ENCODE results near the gene CCDC117. TPM values are rescaled to one million over a fixed set of nuclear protein-coding genes. Genes with fewer than 3 reads are reported as not detected.
"Not testable (repeated sequence)": the region's sequence is repeated elsewhere in the genome, so short reads cannot be mapped to it uniquely, and the experiment has no call there.

CCDC117 gene
- total RNA-seq, 1 donor from 2014 or later: 16.2 TPM

DNA sequence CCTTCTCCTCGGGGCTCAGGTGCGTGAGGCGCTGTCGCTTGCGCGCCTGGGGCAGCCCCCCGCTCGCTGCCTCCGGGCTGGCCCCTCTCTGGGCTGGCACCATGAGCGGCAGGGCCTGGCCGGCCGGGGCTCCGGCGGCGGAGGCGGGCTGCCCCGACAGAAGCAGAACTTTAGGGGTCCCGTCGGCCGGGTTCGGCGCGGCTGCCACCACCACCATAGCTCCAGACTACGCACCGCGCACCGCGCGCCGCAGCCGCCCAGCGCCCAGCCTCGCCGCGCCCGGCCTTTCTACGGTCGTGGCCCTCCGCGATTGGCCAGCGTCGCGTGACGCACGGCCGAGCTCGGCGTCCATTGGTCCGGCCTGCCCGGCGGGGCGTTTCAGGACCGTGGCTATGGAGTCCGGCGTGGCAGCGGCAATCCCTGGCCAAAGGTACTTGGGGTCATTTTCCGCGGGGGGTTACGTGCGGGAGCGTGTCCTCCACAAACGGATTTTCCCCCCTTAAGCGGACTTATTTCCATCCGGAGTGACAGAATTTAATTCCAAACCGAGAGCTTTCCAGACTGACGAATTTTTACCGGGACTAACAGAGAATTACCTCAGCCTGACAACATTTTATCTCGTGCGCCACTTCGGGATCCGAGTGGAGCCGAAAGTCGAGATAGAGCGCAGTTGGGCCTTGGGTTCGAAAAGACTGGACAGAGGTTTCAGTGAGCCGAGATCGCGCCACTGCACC, 28.0 kb downstream of the CCDC117 start, which contains the start of gene XBP1:
Gene XBP1, minus strand, starts transcription at position 262 of the 734 bp plus-strand sequence.
- H3K9me3 ChIP-seq (ENCODE audit: control insufficient read depth in 3 of 3, low read length in 3 of 3): no peaks in the 10 kb centered on the region
- H3K4me3 ChIP-seq (ENCODE audit: low read length in 3 of 3): peak within 1 kb of the TSS; percentile 68 to 93 (median 84)
- H3K4me1 ChIP-seq (ENCODE audit: control insufficient read depth in 3 of 3, insufficient read depth in 3 of 3, low read length in 3 of 3): peaks cover 13 to 22% (median 17%) of the 10 kb centered on the region in 3 donors
- H3K27ac ChIP-seq (ENCODE audit: low read depth, low read length): peak within 1 kb of the TSS; percentile 99
- H3K9ac ChIP-seq (ENCODE audit: low read depth in 1 of 3, low read length in 3 of 3): peak within 1 kb of the TSS; percentile 95 to 98 (median 96)
- peaks cover 14 to 21% (median 16%) of the 10 kb centered on the region in 3 donors for H3K36me3 ChIP-seq (ENCODE audit: control insufficient read depth in 3 of 3, insufficient read depth in 3 of 3, low read length in 3 of 3)
- no peaks in the 10 kb centered on the region for H3K27me3 ChIP-seq (ENCODE audit: control insufficient read depth in 3 of 3, insufficient read depth in 3 of 3, low read length in 3 of 3)

DNA sequence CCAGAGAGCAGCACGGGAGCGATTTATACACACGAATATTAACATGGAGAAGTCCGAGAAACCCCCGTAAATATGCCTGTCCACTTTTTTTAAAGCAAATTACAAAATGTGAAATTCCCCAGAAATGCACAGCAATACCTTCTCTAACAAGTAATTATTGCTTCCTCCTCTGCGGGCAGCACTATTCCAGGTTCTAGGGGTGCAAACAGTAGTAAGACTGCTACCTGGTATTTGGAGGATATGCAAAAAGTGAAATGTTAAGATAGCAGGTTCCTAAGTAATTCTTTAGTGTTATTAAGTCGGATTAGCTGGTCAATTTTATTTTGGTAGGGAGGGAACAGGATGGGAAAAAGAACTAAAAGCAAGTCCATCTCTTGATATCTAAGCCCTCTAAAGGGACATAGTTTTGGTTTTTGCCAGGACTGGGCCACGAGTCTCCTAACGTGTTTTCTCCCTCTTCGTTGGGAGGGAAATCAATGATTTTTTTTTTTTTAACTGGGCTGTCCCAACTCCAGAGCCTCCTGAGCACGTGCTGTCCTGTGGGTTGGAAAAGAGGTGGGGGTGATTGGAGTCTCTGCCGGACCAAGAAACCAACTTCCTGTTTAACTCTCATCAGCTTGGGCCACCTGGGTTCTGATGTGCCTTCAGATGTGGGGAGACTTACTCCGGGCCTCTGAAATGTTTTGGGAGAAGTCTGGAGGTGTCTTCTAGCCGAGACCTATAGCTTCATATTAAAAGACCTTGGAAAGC, 29.5 kb downstream of the CCDC117 start:
- H3K4me1 ChIP-seq (ENCODE audit: control insufficient read depth in 3 of 3, insufficient read depth in 3 of 3, low read length in 3 of 3): peaks cover 9 to 22% (median 17%) of the 10 kb centered on the region in 3 donors
- H3K36me3 ChIP-seq (ENCODE audit: control insufficient read depth in 3 of 3, insufficient read depth in 3 of 3, low read length in 3 of 3): peaks cover under 1 to 5% (median 2%) of the 10 kb centered on the region in 3 donors
- peak overlapping the region in 2 of 3 donors; percentile 25 to 40 for H3K9ac ChIP-seq (ENCODE audit: low read depth in 1 of 3, low read length in 3 of 3)
- peak overlapping the region in 1 of 3 donors; percentile 15 for H3K4me3 ChIP-seq (ENCODE audit: low read length in 3 of 3)
- no peak overlapping the region for H3K27ac ChIP-seq (ENCODE audit: low read depth, low read length)
- no peaks in the 10 kb centered on the region for H3K9me3 ChIP-seq (ENCODE audit: control insufficient read depth in 3 of 3, low read length in 3 of 3)
- H3K27me3 ChIP-seq (ENCODE audit: control insufficient read depth in 3 of 3, insufficient read depth in 3 of 3, low read length in 3 of 3): no peaks in the 10 kb centered on the region

DNA sequence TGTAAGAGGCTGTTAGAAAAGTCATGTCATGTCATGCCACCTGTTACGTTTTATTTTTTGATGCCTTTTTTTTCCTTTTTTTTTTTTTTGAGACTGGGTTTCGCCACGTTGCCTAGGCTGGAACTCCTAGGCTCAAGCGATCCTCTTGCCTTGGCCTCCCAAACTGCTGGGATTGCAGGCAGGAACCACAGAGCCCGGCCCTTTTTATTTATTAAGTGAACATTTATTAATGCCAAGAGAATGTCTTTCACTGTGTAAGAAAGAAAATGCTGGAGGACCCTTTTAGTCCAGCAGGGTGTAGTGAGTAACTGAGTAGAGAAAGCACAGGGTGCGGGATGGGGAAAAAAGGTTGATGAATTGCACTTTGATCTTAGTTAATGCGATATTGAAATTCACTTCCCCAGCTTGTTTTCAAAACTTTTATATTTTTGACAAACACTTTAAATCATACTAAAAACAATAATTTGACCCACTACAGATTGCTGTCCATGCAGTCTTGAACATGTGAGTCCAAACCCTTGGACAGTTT, 30.2 kb downstream of the CCDC117 start:
- Histone ChIP-seq H3K9me3 (ENCODE audit: control insufficient read depth in 3 of 3, low read length in 3 of 3) (no peaks in the 10 kb centered on the region), H3K36me3 (ENCODE audit: control insufficient read depth in 3 of 3, insufficient read depth in 3 of 3, low read length in 3 of 3) (no peaks in the 10 kb centered on the region), H3K4me1 (ENCODE audit: control insufficient read depth in 3 of 3, insufficient read depth in 3 of 3, low read length in 3 of 3) (peaks cover 9 to 22% (median 17%) of the 10 kb centered on the region in 3 donors), H3K4me3 (ENCODE audit: low read length in 3 of 3) (peak overlapping the region in 1 of 3 donors; percentile 15), H3K27me3 (ENCODE audit: control insufficient read depth in 3 of 3, insufficient read depth in 3 of 3, low read length in 3 of 3) (no peaks in the 10 kb centered on the region), H3K9ac (ENCODE audit: low read depth in 1 of 3, low read length in 3 of 3) (peak overlapping the region in 1 of 3 donors; percentile 25), H3K27ac (ENCODE audit: low read depth, low read length) (no peak overlapping the region)

DNA sequence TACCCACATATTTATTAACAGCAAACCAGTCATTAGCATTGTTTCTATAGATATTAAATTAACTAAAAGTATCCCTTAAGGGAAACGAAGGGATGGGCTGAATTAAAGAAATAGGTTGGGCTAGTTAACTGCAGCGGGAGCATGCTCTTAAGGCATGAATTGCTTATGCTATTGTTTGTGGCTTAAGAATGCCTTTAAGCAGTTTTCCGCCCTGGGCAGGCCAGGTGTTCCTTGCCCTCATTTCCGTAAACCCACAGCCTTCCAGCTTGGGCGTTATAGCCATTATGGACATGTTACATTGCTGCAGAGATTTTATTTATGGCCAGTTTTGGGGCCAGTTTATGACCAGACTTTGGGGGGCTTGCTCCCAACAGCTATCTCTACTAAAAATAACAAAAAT, 32.9 kb downstream of the CCDC117 start:
- not testable (repeated sequence) for H3K4me1 ChIP-seq (ENCODE audit: control insufficient read depth in 3 of 3, insufficient read depth in 3 of 3, low read length in 3 of 3); H3K9ac ChIP-seq (ENCODE audit: low read depth in 1 of 3, low read length in 3 of 3); H3K27me3 ChIP-seq (ENCODE audit: control insufficient read depth in 3 of 3, insufficient read depth in 3 of 3, low read length in 3 of 3); H3K27ac ChIP-seq (ENCODE audit: low read depth, low read length); H3K36me3 ChIP-seq (ENCODE audit: control insufficient read depth in 3 of 3, insufficient read depth in 3 of 3, low read length in 3 of 3); H3K9me3 ChIP-seq (ENCODE audit: control insufficient read depth in 3 of 3, low read length in 3 of 3); H3K4me3 ChIP-seq (ENCODE audit: low read length in 3 of 3)

DNA sequence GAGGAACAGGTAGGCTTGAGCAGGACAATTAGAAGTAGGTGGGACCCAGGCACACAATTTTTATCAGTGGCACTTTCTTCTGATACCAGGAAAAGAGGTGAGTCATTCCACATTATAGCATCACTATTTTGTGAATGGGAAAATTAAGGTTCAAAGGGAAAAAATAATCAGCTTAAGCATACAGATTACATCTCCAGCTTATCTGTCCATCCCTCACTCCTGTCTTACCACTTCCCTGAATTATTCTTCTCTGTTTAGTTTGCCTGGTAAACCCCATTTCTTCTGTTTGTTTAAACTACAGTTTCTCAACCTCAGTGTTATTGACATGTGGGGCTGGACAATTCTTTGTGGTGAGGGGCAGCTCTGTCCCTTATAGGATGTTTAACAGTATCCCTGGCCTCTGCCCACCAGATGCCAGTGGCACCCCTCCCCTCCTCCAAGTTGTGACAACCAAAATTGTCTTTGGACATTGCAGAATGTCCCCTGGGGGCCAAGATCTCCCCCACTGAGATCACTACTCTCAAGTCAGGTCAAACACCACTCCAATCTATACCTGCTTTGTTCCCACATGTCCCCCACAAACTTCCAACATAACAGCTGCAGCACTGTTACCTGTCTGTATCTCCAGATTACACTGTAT, 36.3 kb downstream of the CCDC117 start:
- Histone ChIP-seq H3K4me3 (ENCODE audit: low read length in 3 of 3) (no peak overlapping the region), H3K9me3 (ENCODE audit: control insufficient read depth in 3 of 3, low read length in 3 of 3) (no peaks in the 10 kb centered on the region), H3K4me1 (ENCODE audit: control insufficient read depth in 3 of 3, insufficient read depth in 3 of 3, low read length in 3 of 3) (peaks cover 3 to 16% (median 8%) of the 10 kb centered on the region in 3 donors)

DNA sequence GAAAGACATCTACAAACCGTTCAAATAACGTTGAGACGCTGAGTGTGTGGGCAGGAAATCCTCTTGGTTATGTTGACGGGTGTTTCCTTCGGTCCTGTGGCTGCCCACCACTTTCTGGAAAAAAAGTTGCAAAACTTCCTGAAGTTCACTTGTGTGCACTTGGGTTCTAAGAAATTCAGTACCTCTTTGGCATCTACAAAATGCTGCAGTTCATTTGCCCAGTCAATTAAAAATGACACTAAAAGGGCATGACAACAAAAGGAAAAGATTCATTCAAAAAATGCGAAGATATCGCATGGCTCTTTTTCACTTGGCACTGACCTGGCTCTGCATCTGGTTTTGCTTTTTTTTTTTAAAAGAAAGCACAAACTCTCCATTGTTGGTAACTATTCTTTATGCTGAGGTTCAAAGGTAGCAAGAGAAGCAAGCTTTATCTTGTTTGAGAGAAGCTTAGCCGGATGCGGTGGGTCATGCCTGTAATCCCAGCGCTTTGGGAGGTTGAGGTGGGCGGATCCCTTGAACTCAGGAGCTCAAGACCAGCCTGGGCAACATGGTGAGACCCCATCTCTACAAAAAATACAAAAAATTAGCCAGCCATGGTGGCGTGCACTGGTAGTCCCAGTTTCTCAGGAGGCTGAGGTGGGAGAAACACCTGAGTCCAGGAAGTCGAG, 38.5 kb downstream of the CCDC117 start:
- Histone ChIP-seq H3K4me3 (ENCODE audit: low read length in 3 of 3) (peak overlapping the region in 1 of 3 donors; percentile 40), H3K9ac (ENCODE audit: low read depth in 1 of 3, low read length in 3 of 3) (no peak overlapping the region), H3K27ac (ENCODE audit: low read depth, low read length) (peak overlapping the region; percentile 58), H3K4me1 (ENCODE audit: control insufficient read depth in 3 of 3, insufficient read depth in 3 of 3, low read length in 3 of 3) (peaks cover 5 to 19% (median 13%) of the 10 kb centered on the region in 3 donors), H3K9me3 (ENCODE audit: control insufficient read depth in 3 of 3, low read length in 3 of 3) (no peaks in the 10 kb centered on the region), H3K27me3 (ENCODE audit: control insufficient read depth in 3 of 3, insufficient read depth in 3 of 3, low read length in 3 of 3) (no peaks in the 10 kb centered on the region), H3K36me3 (ENCODE audit: control insufficient read depth in 3 of 3, insufficient read depth in 3 of 3, low read length in 3 of 3) (peaks cover 0 to 4% (median 0%) of the 10 kb centered on the region in 3 donors)

More for the DNA sequence above, 36.3 kb downstream of the CCDC117 start:
- no peak overlapping the region for H3K27ac ChIP-seq (ENCODE audit: low read depth, low read length)
- H3K9ac ChIP-seq (ENCODE audit: low read depth in 1 of 3, low read length in 3 of 3): no peak overlapping the region
- no peaks in the 10 kb centered on the region for H3K27me3 ChIP-seq (ENCODE audit: control insufficient read depth in 3 of 3, insufficient read depth in 3 of 3, low read length in 3 of 3)
- peaks cover 0 to 4% (median 0%) of the 10 kb centered on the region in 3 donors for H3K36me3 ChIP-seq (ENCODE audit: control insufficient read depth in 3 of 3, insufficient read depth in 3 of 3, low read length in 3 of 3)

DNA sequence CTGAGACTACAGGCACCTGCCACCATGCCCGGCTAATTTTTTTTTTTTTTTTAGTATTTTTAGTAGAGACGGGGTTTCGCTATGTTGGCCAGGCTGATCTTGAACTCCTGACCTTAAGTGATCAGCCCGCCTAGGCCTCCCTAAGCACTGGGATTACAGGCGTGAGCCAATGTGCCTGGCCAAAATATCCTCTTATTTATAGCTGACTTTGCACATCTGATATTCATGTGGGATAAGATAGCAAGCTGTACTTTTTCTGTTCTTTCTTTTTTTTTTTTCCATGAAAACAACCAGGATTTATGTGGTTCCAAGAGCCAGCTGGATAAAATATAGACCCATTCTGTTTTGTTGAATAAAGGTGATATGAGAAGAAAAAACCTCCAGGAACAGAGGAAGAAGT, 40.0 kb downstream of the CCDC117 start:
- H3K4me3 ChIP-seq (ENCODE audit: low read length in 3 of 3): no peak overlapping the region
- H3K4me1 ChIP-seq (ENCODE audit: control insufficient read depth in 3 of 3, insufficient read depth in 3 of 3, low read length in 3 of 3): peaks cover 5 to 19% (median 13%) of the 10 kb centered on the region in 3 donors
- H3K9me3 ChIP-seq (ENCODE audit: control insufficient read depth in 3 of 3, low read length in 3 of 3): no peaks in the 10 kb centered on the region
- H3K27me3 ChIP-seq (ENCODE audit: control insufficient read depth in 3 of 3, insufficient read depth in 3 of 3, low read length in 3 of 3): no peaks in the 10 kb centered on the region
- H3K9ac ChIP-seq (ENCODE audit: low read depth in 1 of 3, low read length in 3 of 3): no peak overlapping the region
- peaks cover 0 to 4% (median 0%) of the 10 kb centered on the region in 3 donors for H3K36me3 ChIP-seq (ENCODE audit: control insufficient read depth in 3 of 3, insufficient read depth in 3 of 3, low read length in 3 of 3)
- peak overlapping the region; percentile 40 for H3K27ac ChIP-seq (ENCODE audit: low read depth, low read length)

DNA sequence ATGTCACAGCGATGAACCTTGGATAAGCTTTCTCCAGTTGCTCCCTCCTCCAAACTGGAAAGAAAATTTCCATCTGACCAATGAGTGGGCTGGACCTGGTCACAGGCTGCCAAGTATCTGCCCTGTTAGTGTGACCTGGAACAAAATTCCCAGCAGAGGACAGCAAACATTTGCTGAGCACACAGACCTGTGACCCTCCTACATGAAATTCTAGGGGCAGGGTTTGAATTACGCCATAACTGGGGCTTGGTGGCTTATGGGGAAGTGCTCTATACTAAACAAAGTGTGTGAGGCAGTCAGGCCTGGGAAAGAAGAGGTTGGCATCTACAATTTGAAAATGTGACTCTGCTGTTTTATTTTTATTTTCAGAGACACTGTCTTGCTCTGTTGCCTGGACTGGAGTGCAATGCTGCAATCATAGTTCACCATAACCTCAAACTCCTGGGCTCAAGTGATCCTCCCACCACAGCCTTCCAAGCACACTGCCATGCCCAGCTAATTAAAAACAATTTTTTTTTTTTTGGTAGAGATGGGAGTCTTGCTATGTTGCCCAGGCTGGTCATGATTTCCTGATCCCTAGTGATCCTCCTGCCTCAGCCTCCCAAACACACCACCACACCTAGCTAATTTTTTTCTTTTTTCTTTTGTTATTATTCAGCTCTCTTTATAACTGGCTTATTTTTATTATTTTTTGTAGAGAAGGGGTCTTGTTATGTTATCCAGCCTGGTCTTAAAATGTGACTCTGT, 41.5 kb downstream of the CCDC117 start:
- Histone ChIP-seq H3K9ac (ENCODE audit: low read depth in 1 of 3, low read length in 3 of 3) (no peak overlapping the region), H3K4me1 (ENCODE audit: control insufficient read depth in 3 of 3, insufficient read depth in 3 of 3, low read length in 3 of 3) (peaks cover 15 to 32% (median 22%) of the 10 kb centered on the region in 3 donors), H3K4me3 (ENCODE audit: low read length in 3 of 3) (no peak overlapping the region), H3K27ac (ENCODE audit: low read depth, low read length) (peak overlapping the region; percentile 40), H3K36me3 (ENCODE audit: control insufficient read depth in 3 of 3, insufficient read depth in 3 of 3, low read length in 3 of 3) (no peaks in the 10 kb centered on the region), H3K9me3 (ENCODE audit: control insufficient read depth in 3 of 3, low read length in 3 of 3) (no peaks in the 10 kb centered on the region), H3K27me3 (ENCODE audit: control insufficient read depth in 3 of 3, insufficient read depth in 3 of 3, low read length in 3 of 3) (no peaks in the 10 kb centered on the region)

DNA sequence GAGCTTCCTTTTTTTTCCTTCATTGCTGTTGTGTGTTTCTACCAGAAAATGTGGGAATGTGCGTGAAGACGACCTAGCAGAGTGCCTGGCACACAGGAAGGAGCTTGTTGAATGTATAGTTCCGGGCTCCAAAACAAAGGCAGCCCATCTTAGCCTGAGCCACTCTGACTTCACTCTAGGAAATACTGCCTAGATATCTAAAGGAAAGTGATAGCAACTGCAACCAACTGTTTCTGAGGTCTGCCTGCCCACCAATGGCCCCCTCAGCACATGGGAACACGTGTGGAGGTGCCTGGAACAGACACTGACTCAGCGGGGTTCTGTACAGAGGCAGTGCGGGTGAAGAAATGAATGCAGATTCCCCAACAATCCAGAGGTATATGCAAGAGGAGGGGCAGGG, 42.6 kb downstream of the CCDC117 start:
- Histone ChIP-seq H3K36me3 (ENCODE audit: control insufficient read depth in 3 of 3, insufficient read depth in 3 of 3, low read length in 3 of 3) (no peaks in the 10 kb centered on the region), H3K4me3 (ENCODE audit: low read length in 3 of 3) (no peak overlapping the region), H3K9me3 (ENCODE audit: control insufficient read depth in 3 of 3, low read length in 3 of 3) (no peaks in the 10 kb centered on the region), H3K9ac (ENCODE audit: low read depth in 1 of 3, low read length in 3 of 3) (no peak overlapping the region), H3K27me3 (ENCODE audit: control insufficient read depth in 3 of 3, insufficient read depth in 3 of 3, low read length in 3 of 3) (no peaks in the 10 kb centered on the region), H3K4me1 (ENCODE audit: control insufficient read depth in 3 of 3, insufficient read depth in 3 of 3, low read length in 3 of 3) (peaks cover 17 to 40% (median 26%) of the 10 kb centered on the region in 3 donors), H3K27ac (ENCODE audit: low read depth, low read length) (no peak overlapping the region)

Measured in skeletal muscle tissue (tissue), 4 donors.